Thyroid gland (tissue), 4 donors: ENCODE data around the gene COX6A2. TPM values are rescaled to one million over a fixed set of nuclear protein-coding genes. Genes with fewer than 3 reads are reported as not detected.

Experiments
- DNase-seq, 2 donors: peaks; one replicate each; pipeline ENCODE4 v3.0.0-alpha.2; 2019
- H3K27ac ChIP-seq, 3 donors: fragments of 200-600 bp; sonication (generic); 1 replicate in 2 of 3; 2 replicates in 1 of 3; pipeline ENCODE4 v1.5.1; 2016 to 2019; ENCODE audit warnings: mild to moderate bottlenecking in 1 of 3, moderate library complexity in 1 of 3
- H3K27me3 ChIP-seq: fragments of 200-600 bp; sonication (generic); one replicate; pipeline ENCODE4 v1.5.1; 2019
- H3K36me3 ChIP-seq, 2 donors: fragments of 200-600 bp; sonication (generic); one replicate each; pipeline ENCODE4 v1.5.1; 2016 to 2019
- H3K4me1 ChIP-seq, 2 donors: fragments of 200-600 bp; sonication (generic); one replicate each; pipeline ENCODE4 v1.5.1; 2017 to 2019
- H3K4me3 ChIP-seq, 3 donors: fragments of 200-600 bp; sonication (generic); replicated peaks in 1 of 3; 1 replicate in 2 of 3; 2 replicates in 1 of 3; pipeline ENCODE4 v1.5.1; 2016; ENCODE audit warnings: mild to moderate bottlenecking in 1 of 3
- H3K9me3 ChIP-seq: fragments of 200-600 bp; sonication (generic); one replicate; pipeline ENCODE4 v1.5.1; 2017
- POLR2A ChIP-seq, 2 donors: fragments of 450-650 bp; IDR thresholded peaks; one replicate each; pipeline ENCODE4 v1.6.1; 2017; ENCODE audit warnings: antibody characterized with exemption in 2 of 2, mild to moderate bottlenecking in 2 of 2, moderate library complexity in 1 of 2
- WGBS, 2 donors: methylation state at CpG; one replicate each; pipeline ENCODE4 v1.1.5; 2017; 5-methylcytosine and 5-hydroxymethylcytosine counted together
- intact Hi-C: fragments of 100-400 bp; cut with DNase I; formaldehyde crosslinking; loops from one replicate; pipeline ENCODE4 v1.15.1; 2023
- total RNA-seq, 4 donors: library from RNA; depleted of rRNA; stranded (reverse); fragments of >200 nt; gene quantifications; one replicate each; pipeline ENCODE4 v1.2.3, GENCODE V29; 2016
- TF ChIP-seq, protein P1 (sequence below), 6 experiments: fragments of 200-600 bp in 3 of 6; fragments of 450-650 bp in 3 of 6; sonication (generic) in 3 of 6; IDR thresholded peaks; one replicate each; pipeline ENCODE4 v1.5.1; 2016 to 2019; ENCODE audit warnings: antibody characterized with exemption in 6 of 6, mild to moderate bottlenecking in 2 of 6, inconsistent platforms in 1 of 6, moderate library complexity in 1 of 6

COX6A2 gene
- total RNA-seq, 4 donors from 2014 or later, result not detected

DNA sequence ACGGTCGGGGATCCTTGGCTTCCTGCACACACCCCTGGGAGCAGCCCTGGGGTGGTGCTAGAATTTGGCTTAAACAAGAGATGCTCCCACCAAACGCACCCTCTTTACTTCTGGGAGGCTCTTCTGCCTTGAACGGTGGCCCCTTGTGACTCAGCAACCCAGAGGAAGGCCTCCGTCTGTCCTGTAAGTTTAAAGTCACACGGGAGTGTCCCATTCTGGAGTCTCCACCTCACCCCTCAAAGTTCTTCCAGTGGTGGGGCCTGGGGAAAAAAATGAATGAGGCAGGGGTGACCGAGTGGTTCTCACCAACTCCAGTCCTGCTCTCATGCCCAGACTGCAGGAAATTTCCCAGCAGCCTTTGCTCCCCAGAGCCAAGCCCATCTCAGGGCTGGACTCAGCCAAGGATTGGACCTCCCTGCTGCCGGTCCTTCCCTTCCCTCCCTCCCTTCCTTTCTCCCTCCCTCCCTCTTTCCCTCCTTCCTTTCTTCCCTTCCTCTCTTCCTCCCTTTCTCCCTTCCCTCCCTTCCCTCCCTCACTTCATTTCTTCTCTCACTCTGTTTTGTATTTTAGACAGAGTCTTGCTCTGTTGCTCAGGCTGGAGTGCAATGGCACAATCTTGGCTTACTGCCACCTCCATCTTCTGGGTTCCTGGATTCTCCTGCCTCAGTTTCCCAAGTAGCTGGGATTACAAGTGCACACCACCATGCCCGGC lies 23.7 kb downstream of the COX6A2 start:
- Histone ChIP-seq H3K36me3 (no peaks in the 10 kb centered on the region), H3K4me1 (no peaks in the 10 kb centered on the region), H3K9me3 (no peaks in the 10 kb centered on the region), H3K4me3 (no peak overlapping the region), H3K27me3 (no peaks in the 10 kb centered on the region), H3K27ac (no peak overlapping the region)
- DNase-seq, result no peak
- WGBS, 2 donors, result 59 to 63% methylated on average over 7 to 9 of the region's 9 CpGs
- no peak for TF ChIP-seq POLR2A (IDR thresholded peaks at IDR 0.05)
- TF ChIP-seq, protein P1, sequence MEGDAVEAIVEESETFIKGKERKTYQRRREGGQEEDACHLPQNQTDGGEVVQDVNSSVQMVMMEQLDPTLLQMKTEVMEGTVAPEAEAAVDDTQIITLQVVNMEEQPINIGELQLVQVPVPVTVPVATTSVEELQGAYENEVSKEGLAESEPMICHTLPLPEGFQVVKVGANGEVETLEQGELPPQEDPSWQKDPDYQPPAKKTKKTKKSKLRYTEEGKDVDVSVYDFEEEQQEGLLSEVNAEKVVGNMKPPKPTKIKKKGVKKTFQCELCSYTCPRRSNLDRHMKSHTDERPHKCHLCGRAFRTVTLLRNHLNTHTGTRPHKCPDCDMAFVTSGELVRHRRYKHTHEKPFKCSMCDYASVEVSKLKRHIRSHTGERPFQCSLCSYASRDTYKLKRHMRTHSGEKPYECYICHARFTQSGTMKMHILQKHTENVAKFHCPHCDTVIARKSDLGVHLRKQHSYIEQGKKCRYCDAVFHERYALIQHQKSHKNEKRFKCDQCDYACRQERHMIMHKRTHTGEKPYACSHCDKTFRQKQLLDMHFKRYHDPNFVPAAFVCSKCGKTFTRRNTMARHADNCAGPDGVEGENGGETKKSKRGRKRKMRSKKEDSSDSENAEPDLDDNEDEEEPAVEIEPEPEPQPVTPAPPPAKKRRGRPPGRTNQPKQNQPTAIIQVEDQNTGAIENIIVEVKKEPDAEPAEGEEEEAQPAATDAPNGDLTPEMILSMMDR (IDR thresholded peaks at IDR 0.05), result no peak
- intact Hi-C loops, result no loop called here

DNA sequence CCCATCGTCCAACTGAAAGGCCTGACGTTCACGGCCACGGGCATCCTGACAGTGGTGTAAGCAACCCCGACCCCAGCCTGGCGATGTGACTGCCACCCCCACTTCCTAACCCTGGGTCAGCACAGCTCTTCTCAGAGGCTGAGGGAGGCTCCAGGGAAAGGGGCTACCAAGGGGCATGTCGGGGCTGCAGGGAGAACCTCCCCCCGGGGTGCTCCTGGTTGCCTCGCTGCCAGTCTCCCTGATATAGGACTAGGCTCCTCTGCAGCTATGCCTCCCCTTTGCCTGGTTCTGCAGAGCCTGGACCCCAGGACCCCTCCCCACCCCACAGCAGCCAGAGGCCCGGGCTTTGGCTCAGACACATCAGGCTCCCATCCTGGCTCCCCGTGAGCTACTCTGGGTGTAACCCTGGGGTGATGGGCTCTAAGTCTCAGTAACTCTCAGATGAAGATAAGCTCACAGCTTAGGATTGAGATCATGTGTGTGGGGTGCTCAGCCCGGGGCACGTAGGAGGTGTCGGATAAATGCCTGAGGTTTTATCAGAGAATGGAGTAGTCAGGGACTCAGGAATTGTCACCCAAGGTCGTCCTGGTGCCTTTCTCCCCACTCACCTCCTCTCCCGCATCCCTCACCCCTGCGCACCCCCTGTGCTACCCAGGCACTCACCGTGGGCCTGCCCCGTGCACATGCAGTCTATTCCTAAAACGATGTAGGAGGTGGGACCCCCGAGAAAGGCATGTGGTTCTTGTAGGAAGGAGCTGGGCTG lies 24.4 kb downstream of the COX6A2 start:
- Histone ChIP-seq H3K27me3 (no peaks in the 10 kb centered on the region), H3K9me3 (no peaks in the 10 kb centered on the region), H3K36me3 (no peaks in the 10 kb centered on the region), H3K27ac (no peak overlapping the region), H3K4me1 (no peaks in the 10 kb centered on the region), H3K4me3 (no peak overlapping the region)
- intact Hi-C loops, result no loop called here
- TF ChIP-seq, protein P1 (IDR thresholded peaks at IDR 0.05), result no peak
- DNase-seq, result no peak
- WGBS, 2 donors, result 78 to 82% methylated on average over 11 to 14 of the region's 21 CpGs

DNA sequence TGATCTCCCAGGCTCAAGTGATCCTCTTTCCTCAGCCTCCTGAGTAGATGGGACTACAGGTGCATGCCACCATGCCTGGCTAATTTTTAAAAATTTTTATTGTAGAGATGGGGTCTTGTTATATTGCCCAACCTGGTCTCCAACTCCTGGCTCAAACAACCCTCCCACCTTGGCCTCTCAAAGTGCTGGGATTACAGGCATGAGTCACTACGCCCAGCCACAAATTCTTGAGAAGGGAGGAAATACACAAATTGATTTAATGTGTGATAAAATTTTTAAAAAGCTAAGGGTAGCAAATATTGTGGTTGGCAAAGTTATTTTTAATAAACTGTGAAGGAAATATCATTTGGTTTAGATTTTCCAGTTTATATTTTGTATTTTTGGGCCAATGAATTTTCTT lies 25.5 kb downstream of the COX6A2 start:
- H3K27ac ChIP-seq, result no peak overlapping the region
- WGBS, 2 donors, result 88 to 95% methylated on average over 1 of the region's 1 CpG
- no peaks in the 10 kb centered on the region for H3K4me1 ChIP-seq
- H3K4me3 ChIP-seq, result no peak overlapping the region
- H3K36me3 ChIP-seq, result no peaks in the 10 kb centered on the region
- H3K9me3 ChIP-seq, result no peaks in the 10 kb centered on the region
- no peaks in the 10 kb centered on the region for H3K27me3 ChIP-seq
- TF ChIP-seq POLR2A (IDR thresholded peaks at IDR 0.05), result no peak
- TF ChIP-seq, protein P1 (IDR thresholded peaks at IDR 0.05), result no peak
- DNase-seq, result no peak
- intact Hi-C loops, result no loop called here

DNA sequence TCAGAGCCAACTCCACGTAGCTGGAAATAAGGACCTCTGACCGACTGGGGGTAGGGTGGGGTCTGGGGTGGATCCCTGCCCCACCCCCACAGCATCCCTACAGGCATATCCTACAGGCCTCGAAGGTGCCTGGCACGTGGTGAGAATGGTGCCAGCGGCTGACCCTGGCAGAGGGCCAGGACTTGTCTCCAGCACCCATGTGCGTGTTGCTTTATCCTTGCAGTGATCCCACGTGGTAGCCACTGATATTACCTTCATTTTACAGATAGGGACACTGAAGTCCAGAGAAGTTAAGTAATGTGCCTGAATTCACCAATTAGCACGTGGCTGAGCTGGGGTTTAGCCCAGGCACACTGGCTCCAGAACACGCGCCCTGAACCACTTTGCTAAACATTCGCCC lies 26.7 kb downstream of the COX6A2 start:
- TF ChIP-seq POLR2A (IDR thresholded peaks at IDR 0.05), result no peak
- no peaks in the 10 kb centered on the region for H3K27me3 ChIP-seq
- intact Hi-C loops, result no loop called here
- DNase-seq, result no peak
- no peak overlapping the region for H3K4me3 ChIP-seq
- no peaks in the 10 kb centered on the region for H3K36me3 ChIP-seq
- H3K9me3 ChIP-seq, result no peaks in the 10 kb centered on the region
- H3K27ac ChIP-seq, result no peak overlapping the region
- WGBS, 2 donors, result 83 to 92% methylated on average over 7 to 11 of the region's 11 CpGs
- no peaks in the 10 kb centered on the region for H3K4me1 ChIP-seq

DNA sequence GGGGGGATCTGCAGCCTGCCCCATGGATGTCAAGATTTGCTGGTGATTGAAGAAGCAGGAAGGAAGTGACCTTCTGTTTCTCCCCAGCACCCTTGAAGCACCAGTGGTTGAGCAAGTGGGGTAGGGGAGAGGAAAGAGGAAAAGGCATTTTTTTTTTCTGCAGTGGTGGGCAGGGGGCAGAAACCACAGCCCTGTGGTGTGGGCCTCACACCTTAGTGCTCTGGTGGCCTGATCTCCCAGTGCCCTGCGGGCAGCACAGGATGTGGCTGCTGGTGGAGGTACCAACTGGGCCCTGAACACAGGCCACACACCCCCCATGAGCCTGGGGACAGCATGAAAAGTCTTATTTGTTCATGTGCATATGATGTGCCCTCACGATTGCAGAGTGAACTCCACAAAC lies 28.0 kb downstream of the COX6A2 start:
- no peak for TF ChIP-seq POLR2A (IDR thresholded peaks at IDR 0.05)
- TF ChIP-seq, protein P1 (IDR thresholded peaks at IDR 0.05), result no peak
- Histone ChIP-seq H3K36me3 (no peaks in the 10 kb centered on the region), H3K27ac (no peak overlapping the region), H3K27me3 (no peaks in the 10 kb centered on the region), H3K4me1 (no peaks in the 10 kb centered on the region), H3K4me3 (no peak overlapping the region), H3K9me3 (no peaks in the 10 kb centered on the region)
- intact Hi-C loops, result no loop called here
- 57 to 61% methylated on average over 1 to 2 of the region's 2 CpGs for WGBS, 2 donors
- DNase-seq, result no peak
